NB4 (cell line): Measurements from ENCODE around the gene C1QC.

Experiments
- POLR2A ChIP-seq: IDR thresholded peaks from 2 replicates; pipeline ENCODE4 v1.6.1; 2011; ENCODE audit warnings: mild to moderate bottlenecking; ENCODE audit not compliant: insufficient read length; ENCODE audit errors: extremely low read depth
- TF ChIP-seq, protein P1 (sequence below): IDR thresholded peaks from one replicate; pipeline ENCODE4 v1.5.1; 2012; ENCODE audit warnings: low read depth, low read length

DNA sequence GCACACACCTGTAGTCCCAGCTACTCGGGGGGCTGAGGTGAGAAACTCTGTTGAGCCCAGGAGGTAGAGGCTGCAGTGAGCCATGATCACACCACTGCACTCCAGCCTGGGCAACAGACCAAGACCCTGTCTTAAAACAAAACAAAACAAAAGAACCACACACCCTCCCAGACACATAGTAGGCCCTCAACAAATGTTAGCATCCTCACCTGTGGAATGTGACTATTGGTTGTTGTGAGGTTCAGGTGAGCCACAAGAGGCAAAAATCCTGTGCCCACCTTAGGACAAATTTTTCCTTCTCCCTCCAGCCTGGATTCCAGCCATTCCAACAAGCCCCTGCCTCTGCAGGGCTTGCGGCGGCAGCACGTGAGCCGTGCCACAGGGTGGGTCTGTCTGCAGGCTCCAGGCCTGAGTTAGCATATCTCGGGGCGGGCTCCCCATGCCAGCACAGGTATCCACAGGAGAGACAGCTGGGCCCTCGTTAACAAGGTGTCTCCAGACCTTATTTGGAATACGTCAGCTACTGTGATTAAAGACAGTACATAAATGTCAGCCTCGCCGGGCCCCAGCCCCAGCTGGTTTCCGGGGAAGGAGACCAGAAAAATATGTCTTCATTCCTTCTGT, 27.0 kb downstream of the C1QC start:
- TF ChIP-seq, protein P1, sequence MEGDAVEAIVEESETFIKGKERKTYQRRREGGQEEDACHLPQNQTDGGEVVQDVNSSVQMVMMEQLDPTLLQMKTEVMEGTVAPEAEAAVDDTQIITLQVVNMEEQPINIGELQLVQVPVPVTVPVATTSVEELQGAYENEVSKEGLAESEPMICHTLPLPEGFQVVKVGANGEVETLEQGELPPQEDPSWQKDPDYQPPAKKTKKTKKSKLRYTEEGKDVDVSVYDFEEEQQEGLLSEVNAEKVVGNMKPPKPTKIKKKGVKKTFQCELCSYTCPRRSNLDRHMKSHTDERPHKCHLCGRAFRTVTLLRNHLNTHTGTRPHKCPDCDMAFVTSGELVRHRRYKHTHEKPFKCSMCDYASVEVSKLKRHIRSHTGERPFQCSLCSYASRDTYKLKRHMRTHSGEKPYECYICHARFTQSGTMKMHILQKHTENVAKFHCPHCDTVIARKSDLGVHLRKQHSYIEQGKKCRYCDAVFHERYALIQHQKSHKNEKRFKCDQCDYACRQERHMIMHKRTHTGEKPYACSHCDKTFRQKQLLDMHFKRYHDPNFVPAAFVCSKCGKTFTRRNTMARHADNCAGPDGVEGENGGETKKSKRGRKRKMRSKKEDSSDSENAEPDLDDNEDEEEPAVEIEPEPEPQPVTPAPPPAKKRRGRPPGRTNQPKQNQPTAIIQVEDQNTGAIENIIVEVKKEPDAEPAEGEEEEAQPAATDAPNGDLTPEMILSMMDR, result no peak
- no peak for TF ChIP-seq POLR2A
